NCI-H524 (cell line): ENCODE results near the gene CCNO.

Experiments
- DNase-seq, 2 experiments: peaks; one replicate each; lab custom pipeline; 2025; lab: John Stamatoyannopoulos, UW

Gene CCNO, protein sequence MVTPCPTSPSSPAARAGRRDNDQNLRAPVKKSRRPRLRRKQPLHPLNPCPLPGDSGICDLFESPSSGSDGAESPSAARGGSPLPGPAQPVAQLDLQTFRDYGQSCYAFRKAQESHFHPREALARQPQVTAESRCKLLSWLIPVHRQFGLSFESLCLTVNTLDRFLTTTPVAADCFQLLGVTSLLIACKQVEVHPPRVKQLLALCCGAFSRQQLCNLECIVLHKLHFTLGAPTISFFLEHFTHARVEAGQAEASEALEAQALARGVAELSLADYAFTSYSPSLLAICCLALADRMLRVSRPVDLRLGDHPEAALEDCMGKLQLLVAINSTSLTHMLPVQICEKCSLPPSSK

DNA sequence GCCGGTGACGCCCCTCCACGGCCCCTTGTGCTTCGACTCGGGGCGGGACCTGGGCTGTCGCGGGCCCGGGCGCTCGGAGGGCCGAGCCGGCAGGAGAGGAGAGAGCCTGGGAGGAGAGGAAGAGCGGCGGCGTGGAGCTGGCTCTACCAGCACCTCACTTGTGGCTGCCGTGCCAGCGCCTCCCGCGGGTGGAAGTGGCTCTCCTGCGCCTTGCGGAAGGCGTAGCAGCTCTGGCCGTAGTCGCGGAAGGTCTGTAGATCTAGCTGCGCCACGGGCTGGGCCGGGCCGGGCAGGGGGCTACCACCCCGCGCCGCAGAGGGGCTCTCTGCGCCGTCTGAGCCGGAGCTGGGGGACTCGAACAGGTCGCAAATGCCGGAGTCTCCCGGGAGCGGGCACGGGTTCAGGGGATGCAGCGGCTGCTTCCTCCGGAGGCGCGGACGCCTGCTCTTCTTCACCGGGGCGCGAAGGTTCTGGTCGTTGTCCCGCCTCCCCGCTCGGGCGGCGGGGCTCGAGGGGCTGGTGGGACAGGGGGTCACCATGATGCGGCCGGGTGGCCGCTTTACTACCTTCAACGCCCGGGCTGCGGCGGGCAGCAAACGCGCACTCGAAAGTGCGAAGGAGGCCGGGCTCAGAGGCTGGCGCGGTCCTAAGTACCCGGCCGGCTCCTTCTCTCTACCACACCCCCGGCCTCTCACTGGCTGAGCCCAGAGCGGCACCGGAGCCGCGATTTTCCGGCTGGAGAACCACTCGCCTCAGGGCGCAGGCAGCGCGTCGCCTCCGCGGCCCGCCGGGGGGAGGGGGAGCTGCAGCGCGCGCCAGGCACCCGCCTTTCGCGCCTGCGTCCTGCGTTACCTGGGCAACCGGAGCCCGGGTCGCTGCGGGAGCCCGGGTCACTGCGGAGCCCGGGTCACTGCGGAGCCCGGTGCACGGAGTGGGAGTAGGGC is at the start of gene CCNO:
CCNO (minus strand) TSS at position 624 of the 944 bp plus-strand sequence; CDS start at position 539, 85 bp downstream.
- peak; percentile 69 to 75 for DNase-seq

DNA sequence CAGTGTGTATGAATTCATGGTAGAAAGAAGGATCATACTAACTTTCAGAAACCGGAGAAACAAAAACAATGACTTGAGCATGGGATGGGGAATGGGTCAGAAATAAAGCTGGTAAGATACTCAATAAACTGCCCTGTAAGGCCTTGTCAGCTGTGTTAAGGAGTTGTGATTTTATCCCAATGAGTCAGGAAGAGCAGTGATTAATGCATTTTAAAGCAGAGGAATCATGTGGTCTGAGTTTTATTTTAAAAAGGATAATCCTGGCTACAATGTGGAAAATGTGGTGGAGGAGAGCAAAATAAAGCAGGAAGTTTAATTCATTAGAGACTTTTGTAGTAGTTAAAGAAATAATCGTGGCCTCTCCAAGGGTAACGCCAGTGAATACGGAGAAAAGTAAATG is 45.4 kb upstream of the CCNO start:
- DNase-seq, result no peak

DNA sequence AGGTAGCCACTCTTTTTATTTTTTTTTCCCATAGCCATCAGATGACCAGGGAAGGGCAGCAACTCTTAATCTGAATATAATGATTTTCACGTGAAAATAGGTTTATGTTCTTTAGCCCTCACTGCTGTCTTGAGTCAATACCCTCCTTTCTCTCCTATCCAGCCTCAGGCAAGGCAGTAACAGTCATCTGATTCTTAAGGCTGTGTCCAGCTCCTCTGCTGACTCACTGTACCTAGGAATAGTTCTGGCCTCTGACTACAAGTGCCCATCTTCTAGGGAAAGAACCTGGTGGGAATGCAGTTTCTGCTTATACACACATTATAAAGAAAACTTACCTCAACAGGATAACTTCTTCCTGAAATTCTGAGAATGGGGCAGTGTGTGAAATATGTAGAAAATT is 43.4 kb upstream of the CCNO start:
- no peak for DNase-seq

DNA sequence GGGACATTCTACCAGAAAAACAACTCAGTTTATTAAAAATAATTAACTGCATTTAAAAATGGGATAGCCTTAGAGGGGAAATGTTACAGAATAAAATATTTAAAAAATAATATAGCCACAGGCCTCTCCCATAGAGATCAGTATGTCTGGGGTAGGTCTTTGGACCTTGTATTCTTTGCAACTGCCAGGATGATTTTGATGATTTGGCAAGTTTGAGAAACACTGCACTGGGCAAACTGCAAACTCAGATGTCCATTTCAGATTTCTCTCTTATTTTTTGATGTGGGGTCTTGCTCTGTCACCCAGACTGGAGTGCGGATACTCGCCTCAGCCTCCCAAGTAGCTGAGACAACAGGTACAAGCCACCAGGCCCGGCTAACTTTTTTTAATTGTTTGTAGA is 24.9 kb upstream of the CCNO start:
- DNase-seq, result no peak

DNA sequence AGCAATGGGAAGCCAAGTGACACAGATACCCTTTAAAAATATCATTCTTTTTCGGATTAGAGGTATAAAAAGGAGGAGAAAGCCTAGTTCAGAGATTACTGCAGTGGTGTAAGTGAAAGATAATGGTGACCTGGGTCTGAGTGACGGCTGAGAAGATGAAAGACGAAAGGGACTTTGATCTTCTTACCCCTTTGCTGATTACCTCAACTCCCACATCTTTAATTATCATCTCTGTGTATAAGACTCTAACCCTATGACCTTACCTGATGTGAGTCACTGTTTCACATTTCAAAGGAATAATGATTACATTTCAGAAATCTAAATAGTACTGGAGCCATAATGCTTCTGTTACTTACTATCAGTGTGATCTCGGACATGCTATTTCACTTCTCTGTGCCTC is 21.4 kb upstream of the CCNO start:
- no peak for DNase-seq

DNA sequence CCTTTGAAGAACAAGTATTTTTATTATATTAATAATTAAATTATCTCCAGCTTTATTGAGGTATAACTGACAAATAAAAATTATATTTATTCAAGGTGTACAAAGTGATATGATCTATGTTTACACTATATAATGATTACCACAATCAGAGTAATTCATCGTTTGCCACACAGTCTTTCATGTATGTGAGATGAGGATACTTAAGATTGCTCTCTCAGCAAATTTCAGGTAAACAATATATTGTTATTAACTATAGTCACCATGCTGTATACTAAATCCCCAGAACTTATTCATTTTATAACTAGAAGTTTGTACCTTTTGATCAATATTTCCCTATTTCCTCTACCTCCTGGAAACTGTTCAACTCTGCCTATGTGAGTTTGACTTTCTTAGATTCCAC is 16.7 kb upstream of the CCNO start:
- DNase-seq, result no peak

DNA sequence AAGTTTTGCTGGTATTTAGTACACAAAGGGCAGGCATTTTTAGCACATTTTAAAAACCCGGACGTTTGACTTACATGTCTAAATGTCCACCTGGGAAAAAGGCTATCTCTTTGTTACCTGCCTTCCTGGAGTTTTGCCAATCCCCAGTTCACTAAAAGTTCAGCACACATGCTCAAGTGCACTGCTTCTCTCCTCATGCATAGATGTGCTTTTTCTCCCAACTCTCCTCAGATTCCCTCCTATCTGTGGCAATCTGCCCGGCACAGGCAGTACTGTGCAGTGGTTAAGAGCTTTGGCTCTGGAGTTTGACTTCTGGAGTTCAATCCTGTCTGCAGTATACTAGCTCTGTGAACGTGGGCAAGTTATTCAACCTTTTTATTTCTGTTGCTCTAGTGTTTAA is 8.3 kb upstream of the CCNO start:
- no peak for DNase-seq

DNA sequence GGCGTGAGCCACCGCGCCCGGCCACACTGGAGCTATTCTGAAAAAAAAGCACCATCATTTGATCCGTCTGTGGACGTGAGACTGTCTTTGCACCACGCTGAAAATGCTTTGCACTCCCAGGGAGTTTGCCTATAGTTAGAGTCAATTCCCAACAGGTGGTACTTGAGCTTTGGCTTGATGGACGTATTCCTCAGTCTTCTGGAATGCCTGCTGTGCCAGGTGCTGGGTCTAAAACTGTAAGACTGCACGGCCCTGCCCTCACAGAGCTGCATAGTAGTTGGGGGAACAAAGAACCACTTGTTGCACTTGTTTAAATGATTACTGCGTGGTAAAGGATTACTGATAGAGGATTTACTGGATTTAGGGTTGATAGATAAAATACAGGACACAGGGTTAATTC is 3.4 kb upstream of the CCNO start:
- DNase-seq, result peak; percentile 9 to 14

DNA sequence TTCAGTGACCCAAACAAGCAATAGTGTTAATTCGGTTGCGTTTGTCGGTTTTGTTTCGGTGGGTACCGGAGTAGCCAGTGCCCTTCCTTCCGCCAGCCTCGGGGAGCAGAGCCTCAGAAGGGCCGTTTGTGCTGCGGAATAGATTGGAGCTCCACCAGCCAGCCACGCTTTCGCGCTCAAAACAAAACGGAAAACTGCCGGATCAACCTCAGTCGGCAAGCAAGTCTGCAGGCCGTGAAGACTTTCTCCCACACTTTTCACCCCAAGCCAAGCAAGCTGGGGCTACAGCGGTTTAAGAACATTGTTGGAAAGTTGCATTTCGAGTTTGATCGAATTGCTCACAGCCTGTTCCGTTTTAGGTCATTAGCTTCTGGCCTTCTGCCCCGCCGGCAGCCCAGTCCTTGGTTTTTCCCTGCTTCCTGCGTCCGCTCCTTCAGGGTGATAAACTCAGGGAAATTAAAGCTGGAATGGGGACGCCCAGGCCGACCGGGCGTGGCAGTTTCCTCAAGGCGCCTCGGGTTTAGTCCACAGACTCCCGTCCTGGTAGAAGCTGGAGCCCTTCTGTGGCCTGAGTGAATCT is 803 bp upstream of the CCNO start:
- peak in 1 of 2 experiments; percentile 45 for DNase-seq

DNA sequence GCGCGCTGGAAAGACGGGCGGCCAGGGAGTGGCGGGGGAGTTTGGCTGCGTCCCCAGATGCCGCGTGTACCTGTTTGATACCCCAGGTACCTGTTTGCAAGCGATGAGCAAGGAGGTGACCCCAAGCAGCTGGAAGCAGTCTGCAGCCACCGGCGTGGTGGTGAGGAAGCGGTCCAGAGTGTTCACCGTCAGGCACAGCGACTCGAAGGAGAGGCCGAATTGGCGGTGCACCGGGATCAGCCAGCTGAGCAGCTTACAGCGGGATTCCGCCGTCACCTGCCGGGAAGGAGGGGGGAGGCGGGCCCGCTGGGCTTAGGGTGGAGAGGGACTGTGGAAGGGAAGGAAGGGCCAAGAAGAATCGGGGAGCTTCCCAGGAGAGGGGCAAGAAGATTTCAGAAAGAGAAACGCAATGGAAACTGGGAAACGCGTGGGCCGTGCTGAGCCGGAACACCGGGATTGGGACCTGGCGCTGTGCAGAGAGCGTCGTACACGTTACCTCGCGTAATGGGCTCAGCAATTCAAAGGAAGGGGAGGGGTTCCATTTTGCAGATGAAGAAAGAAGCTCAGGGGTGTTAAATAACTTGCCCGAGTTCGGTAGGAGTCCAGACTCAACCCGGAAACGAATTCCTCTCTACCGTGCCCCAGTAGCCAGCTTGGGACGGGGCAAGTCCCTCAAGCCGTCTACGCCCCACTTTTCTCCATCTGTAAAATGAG is 980 bp downstream of the CCNO start:
- DNase-seq, result peak; percentile 27 to 59

DNA sequence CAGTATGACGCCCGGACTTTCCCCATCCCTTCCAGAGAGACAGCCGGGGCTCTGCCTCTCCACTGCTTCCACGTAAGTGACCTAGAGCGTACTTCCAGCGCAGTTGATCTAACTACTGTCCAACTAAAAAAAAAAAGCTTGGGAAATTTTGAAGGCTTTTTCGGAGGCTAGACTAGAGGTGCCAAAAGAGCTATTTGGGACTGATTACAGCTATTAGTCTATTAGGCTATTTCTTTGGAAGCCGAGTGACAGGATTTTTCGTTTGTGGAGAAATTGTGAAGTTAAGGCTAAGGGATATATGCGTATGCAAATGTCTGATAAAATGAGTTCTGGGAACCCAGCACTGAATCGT is 1.5 kb downstream of the CCNO start:
- peak in 1 of 2 experiments; percentile 20 for DNase-seq

DNA sequence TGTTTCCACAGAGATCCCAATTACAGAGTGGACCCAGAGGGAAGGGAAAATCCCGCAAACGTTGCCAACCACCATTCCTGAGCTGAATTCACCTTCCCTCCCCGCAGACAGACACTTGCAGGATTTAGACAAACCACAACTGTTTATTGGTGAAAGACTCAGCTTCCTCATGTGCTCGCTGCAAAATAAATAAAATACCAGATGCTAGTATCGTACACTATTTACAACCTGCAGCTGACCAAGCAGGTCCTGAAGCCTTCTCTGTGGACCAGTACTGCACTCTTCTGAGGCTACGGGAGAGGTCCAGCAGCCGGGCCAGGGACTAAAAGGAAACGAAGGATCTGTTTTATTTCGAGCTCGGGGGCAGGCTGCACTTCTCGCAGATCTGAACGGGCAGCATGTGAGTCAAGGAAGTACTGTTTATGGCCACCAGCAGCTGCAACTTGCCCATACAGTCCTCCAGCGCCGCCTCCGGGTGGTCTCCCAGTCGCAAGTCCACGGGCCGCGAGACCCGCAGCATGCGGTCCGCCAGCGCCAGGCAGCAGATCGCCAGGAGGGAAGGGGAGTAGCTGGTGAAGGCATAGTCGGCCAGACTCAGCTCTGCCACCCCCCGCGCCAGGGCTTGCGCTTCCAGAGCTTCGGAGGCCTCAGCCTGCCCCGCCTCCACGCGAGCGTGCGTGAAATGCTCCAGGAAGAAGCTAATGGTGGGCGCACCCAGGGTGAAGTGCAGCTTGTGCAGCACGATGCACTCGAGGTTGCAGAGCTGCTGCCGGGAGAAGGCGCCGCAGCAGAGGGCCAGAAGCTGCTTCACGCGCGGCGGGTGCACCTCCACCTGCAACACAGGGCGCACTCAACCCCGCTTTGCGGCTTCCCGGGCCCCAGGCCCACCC is 2.1 kb downstream of the CCNO start:
- DNase-seq, result peak; percentile 20 to 46

DNA sequence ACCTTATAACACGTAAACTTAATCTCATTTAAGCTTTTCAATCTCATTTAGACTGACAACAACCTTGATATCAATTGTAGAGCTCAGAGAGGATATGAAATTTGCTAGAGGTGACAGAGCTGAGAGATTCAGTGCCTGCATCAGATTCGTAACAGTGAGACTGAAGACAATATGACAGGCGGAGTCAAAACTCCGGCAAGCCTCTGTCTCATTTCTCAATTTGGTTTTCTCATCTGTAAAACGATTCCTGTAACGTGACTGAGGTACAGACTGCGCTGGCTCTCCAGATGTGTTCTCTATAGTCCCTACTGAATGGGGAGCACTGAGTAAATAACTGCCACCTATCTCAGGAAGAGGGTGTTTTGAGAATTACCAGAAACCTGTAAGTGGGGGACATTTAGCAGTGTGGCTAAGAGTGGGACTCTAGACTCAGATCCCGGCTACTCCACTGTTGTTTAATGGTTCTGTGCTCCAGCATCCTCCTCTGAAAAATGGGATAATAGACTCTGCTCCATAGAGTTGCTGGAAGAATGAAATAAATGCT is 3.2 kb downstream of the CCNO start:
- no peak for DNase-seq

DNA sequence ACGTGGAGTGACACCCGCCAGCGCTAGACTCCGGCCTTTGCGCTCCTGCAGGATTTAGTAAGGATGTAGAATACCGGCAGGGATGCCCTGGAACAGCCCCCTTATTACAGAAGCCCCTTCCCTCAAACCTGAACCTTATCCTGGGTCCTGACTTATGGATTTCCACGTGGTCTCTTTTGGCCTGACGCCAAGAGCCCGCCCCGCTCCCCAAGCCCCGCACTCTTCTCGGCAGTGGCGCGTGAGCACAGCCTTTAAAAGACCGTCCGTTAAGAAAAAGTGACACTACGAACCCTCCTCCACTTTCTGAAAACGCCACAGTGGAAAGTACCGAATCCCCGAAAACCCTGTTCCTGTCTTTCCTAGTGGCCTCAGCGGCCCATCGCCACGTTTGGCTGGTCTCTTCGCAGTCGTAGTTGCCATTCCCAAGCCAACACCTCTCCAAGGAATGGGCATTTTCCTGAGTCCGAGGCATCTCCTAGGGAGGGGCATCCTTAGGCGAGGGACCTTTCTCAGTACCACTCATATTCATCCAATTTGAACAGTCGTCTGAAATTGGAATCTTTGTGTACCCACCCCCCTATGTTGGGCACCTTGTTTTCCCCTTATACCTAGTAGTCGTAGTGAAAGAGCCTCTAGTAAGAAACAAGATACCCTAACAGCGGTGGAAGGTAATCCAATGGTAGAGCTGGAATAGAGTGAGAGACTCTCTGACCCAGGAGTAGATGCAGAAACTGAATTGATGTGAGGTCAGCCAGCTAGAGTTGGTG is 5.6 kb downstream of the CCNO start:
- DNase-seq, result no peak

DNA sequence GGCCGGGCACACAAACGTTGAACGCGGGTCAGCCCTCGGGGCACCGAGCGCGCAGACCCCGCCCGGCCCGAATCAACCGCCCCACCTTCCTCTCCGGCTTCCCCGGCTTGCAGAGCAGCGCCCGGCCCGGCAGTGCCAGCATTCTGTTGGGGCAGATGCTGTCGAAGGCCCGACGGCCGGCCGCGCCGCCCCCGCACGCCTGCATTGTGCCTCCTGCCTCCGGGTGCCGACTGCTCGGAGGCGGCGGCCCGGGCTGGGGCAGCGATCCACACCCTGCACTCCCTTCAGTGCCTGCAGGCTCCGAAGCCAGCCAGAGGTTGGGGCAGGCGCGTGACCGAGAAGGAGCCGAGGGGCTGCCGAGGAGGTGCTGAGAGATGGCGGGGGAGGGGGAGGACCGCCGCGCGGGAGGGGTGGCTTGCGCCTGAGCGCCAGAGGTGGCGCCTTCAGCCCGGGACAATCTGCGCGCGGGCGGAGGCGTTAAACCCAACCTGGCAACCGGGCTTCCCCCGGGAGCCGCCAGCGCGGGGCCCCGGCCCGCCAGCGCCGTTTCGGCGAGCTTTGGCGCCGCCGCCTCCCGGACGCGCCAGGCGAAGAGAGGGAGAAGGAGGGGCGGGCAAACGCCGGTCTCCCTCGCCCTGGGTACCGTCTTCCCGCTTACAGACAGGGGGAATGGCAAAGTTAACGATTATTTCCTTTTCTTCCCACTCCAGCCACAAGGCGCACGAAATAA is 6.3 kb downstream of the CCNO start, which contains the start of gene MCIDAS:
MCIDAS (minus strand) TSS at position 382 of the 730 bp plus-strand sequence; CDS start at position 205, 177 bp downstream.
- DNase-seq, result peak; percentile 70 to 76

DNA sequence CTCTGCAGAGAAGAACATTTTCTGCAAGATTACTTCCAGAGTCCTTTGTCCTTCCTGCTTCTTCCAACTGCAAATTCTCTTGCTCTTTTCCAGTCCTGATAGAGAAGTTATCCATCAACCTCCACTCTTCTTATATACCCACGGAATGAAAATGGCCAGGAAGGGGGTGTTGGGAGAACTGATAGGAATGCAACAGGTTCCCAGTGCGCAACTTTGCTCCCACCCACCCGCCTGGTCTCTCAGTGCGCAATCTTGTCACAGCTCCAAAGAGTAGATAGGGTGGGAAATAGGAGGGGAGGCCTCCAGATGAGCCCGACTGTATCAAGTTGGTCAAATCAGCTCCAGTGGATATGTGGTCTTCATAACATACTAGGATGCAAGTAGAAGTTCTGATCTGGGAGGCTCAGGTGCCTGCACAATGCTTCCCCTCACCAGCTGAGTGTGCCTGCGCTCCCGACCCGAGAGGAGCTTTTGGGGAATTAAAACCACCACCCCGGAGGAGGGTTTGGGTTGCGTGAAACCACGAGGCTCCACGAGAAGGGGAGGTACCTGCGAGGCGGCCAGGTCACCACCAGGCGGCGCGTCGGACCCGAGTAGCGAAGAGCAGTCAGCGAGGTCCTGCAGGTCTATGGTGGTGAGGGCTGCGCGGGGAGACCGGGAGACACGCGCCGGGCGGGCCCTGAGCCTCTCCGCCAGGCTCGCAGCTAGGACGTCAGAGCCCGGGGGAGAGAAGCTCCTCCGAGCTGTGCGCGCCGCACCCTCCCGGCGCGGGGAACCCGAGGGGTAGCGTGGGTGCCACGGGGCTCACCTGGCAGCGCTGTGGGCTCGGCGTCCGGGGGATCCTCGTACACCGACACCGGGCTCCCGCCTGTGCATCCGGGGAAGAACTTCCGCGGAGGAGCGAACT is 7.1 kb downstream of the CCNO start:
- DNase-seq, result peak; percentile 66 to 76

DNA sequence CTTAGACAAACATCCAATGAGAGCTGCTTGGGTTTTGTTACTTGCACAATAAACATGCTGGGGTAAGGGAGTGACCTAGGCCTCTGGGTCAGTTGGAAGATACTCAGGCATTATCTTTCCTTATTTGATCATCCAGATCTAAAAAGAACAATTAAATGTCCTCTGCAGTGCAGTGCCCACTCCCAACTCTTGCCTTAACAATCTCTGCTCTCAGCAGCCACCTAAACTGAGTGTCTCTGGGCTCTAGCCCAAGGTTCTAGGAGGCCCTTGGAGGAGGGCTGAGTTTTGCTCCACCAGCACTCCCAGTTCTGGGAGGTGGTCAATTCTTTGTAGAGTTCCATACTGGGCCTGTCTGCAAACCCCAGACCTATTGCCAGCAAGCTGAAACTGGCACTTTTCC is 8.1 kb downstream of the CCNO start:
- no peak for DNase-seq

DNA sequence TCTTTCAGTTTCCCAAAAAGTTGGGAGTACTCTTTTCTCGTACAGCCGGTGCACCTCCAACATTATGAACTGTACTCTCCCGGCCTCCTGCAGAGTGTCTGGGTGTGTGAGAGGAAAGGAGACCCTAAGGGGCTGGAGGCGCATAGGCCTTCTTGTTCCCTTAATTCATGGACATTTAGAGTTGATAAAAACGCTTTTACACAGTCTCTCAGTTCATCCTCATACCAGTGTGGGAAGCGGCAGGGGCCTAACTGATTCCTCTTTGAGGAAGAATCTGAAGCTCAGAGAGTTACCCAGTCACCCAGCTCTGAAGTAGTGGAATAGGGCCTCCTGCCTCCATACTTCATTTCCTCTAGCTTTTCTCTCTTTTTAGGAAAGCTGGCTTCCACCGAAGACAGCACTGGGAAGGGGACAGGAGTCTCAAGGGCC is 9.6 kb downstream of the CCNO start:
- no peak for DNase-seq
